Fibroblast of skin of back (primary cell): ENCODE results near the gene NTHL1.
A peak's percentile ranks its signal among the peaks of the same experiment; 100 is the strongest.
"Not testable (repeated sequence)": the region's sequence is repeated elsewhere in the genome, so short reads cannot be mapped to it uniquely, and the experiment has no call there.

ENCODE experiments used
- DNase-seq: peaks from one replicate; pipeline ENCODE4 v3.0.0-alpha.2; 2013

NTHL1 gene

GRCh38 chr16:2040041-2040786 lies 7.4 kb downstream of the NTHL1 start:
- DNase-seq = no peak

- DNase-seq = peak; percentile 98
Observed at GRCh38 chr16:2039274-2040031, 8.2 kb downstream of the NTHL1 start.

GRCh38 chr16:2038382-2039231 lies 9.0 kb downstream of the NTHL1 start:
- no peak for DNase-seq

- DNase-seq = no peak
Observed at GRCh38 chr16:2037647-2038381, 9.8 kb downstream of the NTHL1 start.

- no peak for DNase-seq
Observed at GRCh38 chr16:2037115-2037514, 10.5 kb downstream of the NTHL1 start.

GRCh38 chr16:2036200-2036966 lies 11.3 kb downstream of the NTHL1 start:
- no peak for DNase-seq

GRCh38 chr16:2035431-2036199 lies 12.0 kb downstream of the NTHL1 start:
- DNase-seq = peak; percentile 95

- DNase-seq = no peak
Observed at GRCh38 chr16:2034696-2035430, 12.8 kb downstream of the NTHL1 start.

- DNase-seq = not testable (repeated sequence)
Observed at GRCh38 chr16:2033909-2034695, 13.5 kb downstream of the NTHL1 start.

- DNase-seq = peak; percentile 78
Observed at GRCh38 chr16:2033057-2033908, 14.4 kb downstream of the NTHL1 start.

- peak; percentile 60 for DNase-seq
Observed at GRCh38 chr16:2032285-2033056, 15.2 kb downstream of the NTHL1 start.

- no peak for DNase-seq
Observed at GRCh38 chr16:2031081-2031577, 16.5 kb downstream of the NTHL1 start.

GRCh38 chr16:2030036-2030435 lies 17.6 kb downstream of the NTHL1 start:
- DNase-seq = no peak

GRCh38 chr16:2029350-2029749 lies 18.3 kb downstream of the NTHL1 start:
- DNase-seq = no peak

- DNase-seq = no peak
Observed at GRCh38 chr16:2028620-2029220, 18.9 kb downstream of the NTHL1 start.

GRCh38 chr16:2028146-2028545 lies 19.5 kb downstream of the NTHL1 start:
- no peak for DNase-seq
